Liver (tissue), 9 donors: ENCODE measurements around the gene SLC25A1. TPM values are rescaled to one million over a fixed set of nuclear protein-coding genes. Genes with fewer than 3 reads are reported as not detected.

Experiments used
- DNase-seq: peaks from one replicate; pipeline ENCODE4 v3.0.0-alpha.2; 2017; ENCODE audit warnings: low spot score
- H3K27ac ChIP-seq, 2 donors: one replicate each; pipeline ENCODE4 v1.7.0; 2013; ENCODE audit warnings: inconsistent platforms in 2 of 2, low read length in 2 of 2, control low read depth in 1 of 2, low read depth in 1 of 2, mild to moderate bottlenecking in 1 of 2
- H3K27me3 ChIP-seq, 4 donors: one replicate each; pipeline versions ENCODE4 v1.6.1 to v1.7.0; 2013; ENCODE audit warnings: low read length in 3 of 4, inconsistent platforms in 1 of 4, mild to moderate bottlenecking in 1 of 4, moderate library complexity in 1 of 4; ENCODE audit not compliant: control insufficient read depth in 4 of 4, insufficient read depth in 4 of 4
- H3K36me3 ChIP-seq, 4 donors: one replicate each; pipeline versions ENCODE4 v1.6.1 to v1.7.0; 2013; ENCODE audit warnings: low read length in 3 of 4, mild to moderate bottlenecking in 3 of 4, low read depth in 1 of 4, moderate library complexity in 1 of 4; ENCODE audit not compliant: control insufficient read depth in 4 of 4, insufficient read depth in 3 of 4
- H3K4me1 ChIP-seq, 4 donors: one replicate each; pipeline versions ENCODE4 v1.6.1 to v1.7.0; 2013; ENCODE audit warnings: low read length in 3 of 4, mild to moderate bottlenecking in 3 of 4, moderate library complexity in 1 of 4; ENCODE audit not compliant: control insufficient read depth in 4 of 4, insufficient read depth in 4 of 4
- H3K4me3 ChIP-seq, 3 donors: one replicate each; pipeline versions ENCODE4 v1.6.1 to v1.7.0; 2013; ENCODE audit warnings: low read length in 3 of 3, control low read depth in 1 of 3, low read depth in 1 of 3, mild to moderate bottlenecking in 1 of 3
- H3K9ac ChIP-seq, 2 donors: one replicate each; pipeline ENCODE4 v1.7.0; 2013; ENCODE audit warnings: low read length in 2 of 2, mild to moderate bottlenecking in 2 of 2, moderate library complexity in 2 of 2, control low read depth in 1 of 2, low read depth in 1 of 2
- H3K9me3 ChIP-seq, 4 donors: one replicate each; pipeline versions ENCODE4 v1.6.1 to v1.7.0; 2013; ENCODE audit warnings: low read length in 3 of 4; ENCODE audit not compliant: control insufficient read depth in 4 of 4
- ATF3 ChIP-seq: IDR thresholded peaks from 2 replicates; pipeline ENCODE4 v1.6.1; 2016; ENCODE audit warnings: antibody characterized with exemption
- CTCF ChIP-seq: fragments of 150-350 bp; IDR thresholded peaks from 2 replicates; pipeline ENCODE4 v1.5.1; 2017; ENCODE audit warnings: improper control_type of control experiment, low read depth, low read length; ENCODE audit not compliant: missing input control
- FOXA1 ChIP-seq: IDR thresholded peaks from 2 replicates; pipeline ENCODE4 v1.6.1; 2016; ENCODE audit warnings: antibody characterized with exemption
- GABPA ChIP-seq, 2 donors: IDR thresholded peaks in 1 of 2; conservative IDR thresholded peaks in 1 of 2; 2 replicates each; pipeline ENCODE4 v1.6.1; 2016; ENCODE audit warnings: antibody characterized with exemption in 2 of 2, mild to moderate bottlenecking in 1 of 2, moderate library complexity in 1 of 2
- HNF4A ChIP-seq, 2 donors: conservative IDR thresholded peaks; 2 replicates each; pipeline ENCODE4 v1.6.1; 2016; ENCODE audit warnings: antibody characterized with exemption in 2 of 2, mild to moderate bottlenecking in 2 of 2
- HNF4G ChIP-seq: IDR thresholded peaks from 2 replicates; pipeline ENCODE4 v1.6.1; 2016; ENCODE audit warnings: antibody characterized with exemption
- JUND ChIP-seq, 2 donors: IDR thresholded peaks; 2 replicates each; pipeline ENCODE4 v1.6.1; 2016; ENCODE audit warnings: antibody characterized with exemption in 2 of 2
- MAX ChIP-seq: IDR thresholded peaks from 2 replicates; pipeline ENCODE4 v1.6.1; 2016; ENCODE audit warnings: antibody characterized with exemption
- RAD21 ChIP-seq, 2 donors: IDR thresholded peaks; 2 replicates each; pipeline ENCODE4 v1.6.1; 2016; ENCODE audit warnings: antibody characterized with exemption in 2 of 2, mild to moderate bottlenecking in 2 of 2
- REST ChIP-seq: IDR thresholded peaks from 2 replicates; pipeline ENCODE4 v1.6.1; 2016; ENCODE audit warnings: antibody characterized with exemption, mild to moderate bottlenecking
- RXRA ChIP-seq, 2 donors: IDR thresholded peaks; 2 replicates each; pipeline ENCODE4 v1.6.1; 2017 to 2018; ENCODE audit warnings: antibody characterized with exemption in 2 of 2, mild to moderate bottlenecking in 1 of 2
- SP1 ChIP-seq: IDR thresholded peaks from 2 replicates; pipeline ENCODE4 v1.6.1; 2018; ENCODE audit warnings: antibody characterized with exemption, mild to moderate bottlenecking
- TAF1 ChIP-seq: conservative IDR thresholded peaks from 2 replicates; pipeline ENCODE4 v1.6.1; 2016; ENCODE audit warnings: antibody characterized with exemption, mild to moderate bottlenecking
- YY1 ChIP-seq: IDR thresholded peaks from 2 replicates; pipeline ENCODE4 v1.6.1; 2016; ENCODE audit warnings: antibody characterized with exemption, mild to moderate bottlenecking
- ZBTB33 ChIP-seq: IDR thresholded peaks from 2 replicates; pipeline ENCODE4 v1.6.1; 2016; ENCODE audit warnings: antibody characterized with exemption
- WGBS: extraction: QIAGEN DNeasy Blood & Tissue Kit; methylation state at CpG from one replicate; pipeline ENCODE4 v1.1.7; 2013; 5-methylcytosine and 5-hydroxymethylcytosine counted together
- polyA plus RNA-seq, 2 donors: library from polyadenylated mRNA; stranded (reverse) in 1 of 2; unstranded in 1 of 2; fragments of 200-250 nt in 1 of 2; fragments of >200 nt in 1 of 2; fragmentation: Nextera tagmentation in 1 of 2; extraction: Ambion mirVana in 1 of 2; gene quantifications; one replicate each; pipeline versions ENCODE4 v1.2.1 to v1.2.3, GENCODE V29; 2013 to 2015
- total RNA-seq, 2 donors: library from RNA; depleted of rRNA; stranded (reverse); fragments of >200 nt; gene quantifications; one replicate each; pipeline ENCODE4 v1.2.3, GENCODE V29; 2014
- donor health status: healthy.
- donor health status: healthy.
- donor health status: healthy.
- donor health status: healthy.
- donor health status: healthy.

Gene SLC25A1
- total and polyA plus RNA-seq, 4 donors = 59.5 to 78.3 (median 73.9) TPM

GRCh38 chr22:19207884-19208283 lies 29.3 kb upstream of the SLC25A1 start (continued):
- TF ChIP-seq CTCF (no peak), ATF3 (no peak)

- Histone ChIP-seq H3K27ac (no peak overlapping the region), H3K27me3 (no peaks in the 10 kb centered on the region), H3K4me3 (no peak overlapping the region), H3K36me3 (peaks cover 0 to 12% (median 4%) of the 10 kb centered on the region in 4 donors), H3K9me3 (no peaks in the 10 kb centered on the region), H3K9ac (no peak overlapping the region), H3K4me1 (no peaks in the 10 kb centered on the region)
- TF ChIP-seq RAD21 (IDR thresholded peaks at IDR 0.05) = no peak
- no peak for TF ChIP-seq GABPA (IDR thresholded peaks at IDR 0.05 in 1 of 2, conservative IDR thresholded peaks at IDR 0.05 in 1 of 2)
- no peak for TF ChIP-seq HNF4A (conservative IDR thresholded peaks at IDR 0.05)
- TF ChIP-seq REST = no peak
- no peak for TF ChIP-seq HNF4G
- TF ChIP-seq MAX = no peak
- no peak for TF ChIP-seq YY1
- TF ChIP-seq RXRA (IDR thresholded peaks at IDR 0.05) = no peak
- no peak for TF ChIP-seq JUND (IDR thresholded peaks at IDR 0.05)
- no peak for TF ChIP-seq SP1
- TF ChIP-seq CTCF = no peak
- no peak for TF ChIP-seq ZBTB33
- no peak for TF ChIP-seq FOXA1
- TF ChIP-seq TAF1 = no peak
- 92% methylated on average over 9 of the region's 9 CpGs for WGBS
- DNase-seq = no peak
Observed at GRCh38 chr22:19207401-19207808, 28.9 kb upstream of the SLC25A1 start.
